CD4-positive, alpha-beta T cell treated with Interleukin-10 for 1 hour (primary cell): ENCODE data around the gene H6PD.

ENCODE experiments used
- DNase-seq: peaks from one replicate; pipeline ENCODE4 v3.0.0-alpha.2; 2020

H6PD gene

DNA sequence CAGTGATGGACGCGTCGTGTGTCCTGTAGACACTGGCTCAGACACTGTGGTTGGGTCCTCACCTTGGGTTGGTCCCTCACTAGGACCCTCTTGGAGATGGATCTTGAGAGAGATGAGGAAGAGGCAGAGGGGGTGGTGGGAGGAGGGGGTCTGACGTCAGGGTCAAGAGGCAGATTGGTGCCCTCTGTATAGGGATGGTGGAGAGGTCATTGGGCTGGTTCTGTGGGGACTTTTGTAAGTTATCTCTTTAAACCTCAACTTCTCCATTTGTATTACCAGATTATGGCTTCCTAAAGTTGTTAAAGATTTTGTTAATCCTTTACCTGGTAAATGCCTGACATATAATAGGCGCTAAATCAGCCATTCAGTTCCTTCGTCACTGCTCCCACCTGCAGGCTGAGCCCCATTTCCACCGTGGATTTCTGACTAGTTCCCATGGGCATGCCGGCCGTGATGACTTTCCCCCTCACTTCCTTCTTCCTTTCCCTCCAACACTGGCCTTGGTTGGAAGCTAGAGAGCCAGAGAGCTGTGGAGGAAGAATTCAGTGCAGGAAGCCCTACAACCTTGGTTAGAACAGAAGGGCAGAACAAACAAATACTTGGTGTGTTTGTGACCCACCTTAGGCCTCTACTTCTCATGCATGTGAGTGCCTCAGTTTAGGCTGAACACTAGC, 8.6 kb downstream of the H6PD start:
- DNase-seq, result no peak

DNA sequence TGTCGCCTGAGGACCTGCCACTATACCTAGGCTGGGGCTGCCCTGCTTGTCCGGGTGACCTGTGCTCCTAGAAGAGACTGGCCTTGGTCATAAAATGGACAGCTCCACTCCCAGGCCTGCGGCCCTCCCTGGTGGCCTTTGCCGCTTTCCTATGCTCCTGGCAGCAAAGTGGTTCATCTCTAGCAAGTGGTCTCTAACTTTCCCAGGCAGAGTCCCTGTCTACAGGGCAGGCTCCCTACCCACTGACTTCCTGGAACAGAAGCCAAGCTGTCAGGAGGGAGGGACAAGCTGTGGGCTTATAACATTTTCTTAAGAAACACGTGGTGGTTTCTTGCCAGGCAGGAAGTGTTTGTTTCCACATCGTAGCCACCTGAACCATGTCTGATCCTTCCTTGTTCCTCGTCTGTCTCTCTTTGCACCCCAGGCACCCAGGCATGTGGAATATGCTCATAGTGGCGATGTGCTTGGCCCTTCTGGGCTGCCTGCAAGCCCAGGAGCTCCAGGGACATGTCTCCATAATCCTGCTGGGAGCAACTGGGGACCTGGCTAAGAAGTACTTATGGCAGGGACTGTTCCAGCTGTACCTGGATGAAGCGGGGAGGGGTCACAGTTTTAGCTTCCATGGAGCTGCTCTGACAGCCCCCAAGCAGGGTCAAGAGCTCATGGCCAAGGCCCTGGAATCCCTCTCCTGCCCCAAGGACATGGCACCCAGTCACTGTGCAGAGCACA, 10.1 kb downstream of the H6PD start:
- no peak for DNase-seq

DNA sequence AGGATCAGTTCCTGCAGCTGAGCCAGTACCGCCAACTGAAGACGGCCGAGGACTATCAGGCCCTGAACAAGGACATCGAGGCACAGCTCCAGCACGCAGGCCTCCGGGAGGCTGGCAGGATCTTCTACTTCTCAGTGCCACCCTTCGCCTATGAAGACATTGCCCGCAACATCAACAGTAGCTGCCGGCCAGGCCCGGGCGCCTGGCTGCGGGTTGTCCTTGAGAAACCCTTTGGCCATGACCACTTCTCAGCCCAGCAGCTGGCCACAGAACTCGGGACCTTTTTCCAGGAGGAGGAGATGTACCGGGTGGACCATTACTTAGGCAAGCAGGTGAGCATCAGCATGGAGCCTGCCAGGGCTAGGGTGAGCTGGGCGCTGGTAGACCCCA, 10.7 kb downstream of the H6PD start:
- no peak for DNase-seq

DNA sequence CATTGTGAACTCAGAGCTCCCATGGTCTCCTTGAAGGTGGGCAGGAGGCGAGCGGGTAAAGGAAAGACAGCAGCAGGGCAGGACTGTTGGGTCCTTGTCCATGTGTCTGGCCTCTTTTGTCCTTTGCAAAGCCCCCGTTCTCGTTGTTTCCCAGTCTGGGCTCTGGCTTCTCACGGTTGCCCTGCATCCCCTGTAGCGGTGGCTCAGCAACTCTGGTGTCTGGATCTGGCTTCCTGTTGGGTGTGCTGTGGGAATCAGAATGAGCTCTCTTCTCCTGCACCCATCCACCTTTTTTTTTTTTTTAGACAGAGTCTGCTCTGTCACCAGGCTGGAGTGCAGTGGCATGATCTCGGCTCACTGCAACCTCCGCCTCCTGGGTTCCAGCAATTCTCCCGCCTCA, 11.1 kb downstream of the H6PD start:
- no peak for DNase-seq

DNA sequence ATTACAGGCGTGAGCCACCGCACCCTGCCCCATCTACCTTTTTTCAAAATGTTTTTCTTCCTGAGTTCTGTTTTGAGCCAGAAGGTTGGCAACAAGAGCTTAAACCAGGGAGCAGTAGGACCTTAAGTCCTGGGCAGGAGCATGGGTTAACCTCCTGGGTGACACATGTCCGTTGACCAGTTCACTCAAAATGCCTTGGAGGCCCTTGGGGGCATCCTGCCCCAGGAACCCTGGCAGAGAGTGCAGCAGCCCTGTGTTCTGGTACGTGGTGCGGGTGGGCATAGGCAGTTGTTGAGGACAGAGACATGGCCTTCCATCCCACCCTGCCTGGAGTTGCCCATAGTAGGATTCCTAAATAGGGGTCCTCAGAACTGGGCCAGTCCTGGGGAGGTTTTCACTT, 11.6 kb downstream of the H6PD start:
- no peak for DNase-seq

DNA sequence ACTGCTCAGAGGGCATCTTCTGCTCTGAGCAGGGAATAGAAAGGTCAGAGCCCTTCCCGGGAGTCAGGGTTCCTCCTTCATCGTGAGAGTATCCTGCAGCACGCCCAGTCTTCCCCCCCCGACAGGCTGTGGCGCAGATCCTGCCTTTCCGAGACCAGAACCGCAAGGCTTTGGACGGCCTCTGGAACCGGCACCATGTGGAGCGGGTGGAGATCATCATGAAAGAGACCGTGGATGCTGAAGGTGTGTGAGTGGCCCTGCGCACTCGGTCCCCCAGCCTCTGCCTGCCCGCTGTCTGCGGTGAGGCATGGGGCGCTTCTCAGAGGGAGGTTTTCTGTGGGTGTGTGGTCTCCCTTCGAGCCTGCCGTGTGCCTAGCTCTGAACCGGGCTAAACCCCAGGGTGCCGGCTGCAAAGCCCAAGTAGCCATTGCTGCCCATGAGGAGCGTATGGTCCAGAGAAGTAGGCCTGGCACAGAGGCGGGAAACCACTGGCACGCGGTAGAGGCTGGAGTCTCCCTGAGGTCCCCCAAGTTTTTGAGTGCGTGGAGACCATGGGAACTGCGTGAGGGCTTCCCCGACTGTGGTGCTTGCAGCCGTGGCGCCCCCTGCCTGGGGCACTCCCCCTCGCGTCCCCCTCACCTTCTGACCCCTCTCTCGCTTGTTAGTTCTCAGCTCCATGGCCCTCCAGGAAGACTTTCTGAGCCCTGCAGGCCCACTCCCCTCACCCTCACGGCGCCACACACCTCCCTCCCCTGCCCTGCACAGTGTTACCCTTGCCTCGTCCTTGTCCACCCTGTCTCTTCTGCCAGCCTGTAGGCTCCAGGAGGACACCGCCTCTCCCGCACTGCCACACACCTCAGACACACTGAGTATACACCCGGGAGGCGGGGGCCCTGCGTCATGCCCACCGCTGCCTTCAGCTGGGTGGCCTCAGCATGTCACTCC, 12.5 kb downstream of the H6PD start:
- no peak for DNase-seq

DNA sequence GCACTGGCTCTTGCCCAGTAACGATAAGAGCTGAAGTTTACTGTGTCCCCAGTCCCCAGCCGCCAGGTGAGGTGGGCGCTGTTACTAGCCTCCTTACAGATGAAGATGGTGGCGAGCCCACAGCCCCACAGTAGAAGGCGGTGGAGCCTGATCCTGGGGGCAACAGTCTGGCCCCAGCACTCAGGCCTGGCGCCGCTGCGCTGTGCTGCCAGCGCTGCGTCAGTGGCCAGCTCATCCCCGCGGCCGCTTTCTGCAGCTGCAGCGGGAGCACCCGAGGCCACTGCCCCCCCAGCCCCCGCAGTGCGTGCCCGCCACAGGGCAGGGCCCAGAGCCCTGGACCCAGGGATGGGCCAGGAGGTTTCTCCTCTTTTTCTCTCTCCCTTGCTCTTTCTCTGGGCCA, 13.3 kb downstream of the H6PD start:
- DNase-seq, result no peak

DNA sequence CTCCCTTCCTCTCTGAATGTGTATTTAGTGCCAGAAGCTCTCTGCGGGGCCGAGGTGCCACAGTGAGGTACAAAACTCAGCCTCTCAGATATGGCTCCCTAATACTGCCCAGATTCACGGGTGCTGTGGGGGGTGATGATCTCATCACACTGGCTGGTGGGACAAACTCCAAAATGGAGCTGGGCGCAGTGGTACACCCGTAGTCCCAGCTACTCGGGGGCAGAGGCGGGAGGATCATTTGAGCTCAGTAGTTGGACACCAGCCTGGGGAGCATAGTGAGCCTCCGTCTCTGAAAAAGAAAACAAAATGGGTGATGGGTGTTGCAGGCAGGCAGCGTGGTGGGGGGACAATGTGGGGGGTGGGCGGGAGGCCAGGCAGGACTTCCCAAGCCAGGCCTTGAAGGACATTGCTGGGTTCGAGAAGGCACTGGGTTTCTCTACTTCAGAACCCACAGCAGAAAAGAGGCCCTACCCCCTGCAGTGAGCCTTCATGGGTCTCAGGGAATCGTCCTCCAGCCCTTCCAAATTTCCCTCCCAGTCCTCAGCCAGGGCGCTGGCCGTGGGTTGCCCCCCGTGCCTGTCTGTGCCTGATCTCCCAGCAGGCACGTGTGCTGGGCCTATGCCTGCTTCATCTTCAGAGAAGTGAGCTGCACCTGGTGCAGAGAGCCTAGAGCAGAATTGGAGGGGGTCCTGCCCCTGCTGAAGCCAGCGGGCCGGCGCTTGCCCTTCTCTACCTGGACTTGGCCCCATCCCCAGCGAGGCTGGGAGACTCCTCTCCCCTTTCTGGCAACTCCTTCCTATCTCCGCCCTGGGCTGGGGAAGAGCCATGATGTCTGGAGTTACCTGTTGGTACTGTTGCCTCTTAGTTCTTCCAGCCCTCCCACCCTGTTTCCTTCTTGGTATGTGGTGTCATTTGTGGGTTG, 14.0 kb downstream of the H6PD start:
- DNase-seq, result no peak

DNA sequence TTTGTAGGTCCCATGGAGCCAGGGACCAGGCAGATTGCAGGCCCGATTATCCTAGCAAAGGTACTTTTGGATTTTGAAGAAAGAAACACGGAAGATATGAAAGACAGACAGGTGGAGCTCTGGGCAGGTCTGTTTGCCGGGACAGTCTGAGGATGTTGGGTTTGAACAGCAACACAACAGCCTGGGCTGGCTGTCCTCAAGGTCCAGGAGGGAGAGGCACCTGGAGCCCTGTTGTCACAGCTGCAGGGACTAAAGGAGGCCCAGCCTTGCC, 14.6 kb downstream of the H6PD start:
- DNase-seq, result no peak

DNA sequence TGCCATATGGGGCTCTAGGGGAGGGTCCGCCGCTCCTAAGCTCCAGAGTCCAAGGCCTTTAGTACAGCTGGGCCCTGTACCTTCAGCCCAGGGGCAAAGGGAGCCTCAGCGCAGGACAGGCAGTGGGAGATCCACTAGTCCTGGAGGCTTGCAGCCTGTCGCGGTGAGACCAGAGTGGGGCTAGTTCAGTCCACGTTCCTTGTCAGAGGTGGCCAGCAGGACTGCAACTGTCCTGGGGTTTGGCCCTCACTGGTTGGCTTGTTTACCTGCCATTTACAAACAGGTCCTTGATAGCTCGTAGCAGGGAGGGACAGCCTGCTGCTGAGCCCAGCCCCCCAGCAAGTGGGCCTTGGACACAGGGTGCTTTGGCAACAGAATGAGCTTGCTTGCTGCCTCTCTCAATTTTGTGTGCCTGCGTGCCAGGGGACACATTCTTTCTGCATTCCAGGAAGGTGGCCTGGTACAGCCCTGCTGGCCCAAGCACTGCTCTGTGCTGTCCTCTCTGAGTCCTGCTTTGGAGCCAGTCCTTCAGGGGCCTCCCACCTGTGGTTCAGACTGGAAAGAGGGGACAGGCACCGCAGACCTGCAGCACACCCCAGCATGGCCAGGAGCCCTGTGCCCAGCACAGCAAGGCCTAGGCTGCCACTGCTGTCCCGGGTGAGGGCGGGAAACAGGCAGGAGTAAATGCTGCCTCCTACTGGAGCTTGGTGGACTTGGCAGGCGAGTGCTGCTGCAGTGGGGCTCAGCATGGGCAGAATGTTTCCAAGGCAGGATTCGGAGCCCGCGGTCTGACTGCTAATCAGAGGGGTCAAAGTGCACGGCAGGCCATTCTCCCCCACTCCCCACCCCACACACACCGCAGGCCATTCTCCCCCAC, 15.2 kb downstream of the H6PD start:
- peak; percentile 21 for DNase-seq

DNA sequence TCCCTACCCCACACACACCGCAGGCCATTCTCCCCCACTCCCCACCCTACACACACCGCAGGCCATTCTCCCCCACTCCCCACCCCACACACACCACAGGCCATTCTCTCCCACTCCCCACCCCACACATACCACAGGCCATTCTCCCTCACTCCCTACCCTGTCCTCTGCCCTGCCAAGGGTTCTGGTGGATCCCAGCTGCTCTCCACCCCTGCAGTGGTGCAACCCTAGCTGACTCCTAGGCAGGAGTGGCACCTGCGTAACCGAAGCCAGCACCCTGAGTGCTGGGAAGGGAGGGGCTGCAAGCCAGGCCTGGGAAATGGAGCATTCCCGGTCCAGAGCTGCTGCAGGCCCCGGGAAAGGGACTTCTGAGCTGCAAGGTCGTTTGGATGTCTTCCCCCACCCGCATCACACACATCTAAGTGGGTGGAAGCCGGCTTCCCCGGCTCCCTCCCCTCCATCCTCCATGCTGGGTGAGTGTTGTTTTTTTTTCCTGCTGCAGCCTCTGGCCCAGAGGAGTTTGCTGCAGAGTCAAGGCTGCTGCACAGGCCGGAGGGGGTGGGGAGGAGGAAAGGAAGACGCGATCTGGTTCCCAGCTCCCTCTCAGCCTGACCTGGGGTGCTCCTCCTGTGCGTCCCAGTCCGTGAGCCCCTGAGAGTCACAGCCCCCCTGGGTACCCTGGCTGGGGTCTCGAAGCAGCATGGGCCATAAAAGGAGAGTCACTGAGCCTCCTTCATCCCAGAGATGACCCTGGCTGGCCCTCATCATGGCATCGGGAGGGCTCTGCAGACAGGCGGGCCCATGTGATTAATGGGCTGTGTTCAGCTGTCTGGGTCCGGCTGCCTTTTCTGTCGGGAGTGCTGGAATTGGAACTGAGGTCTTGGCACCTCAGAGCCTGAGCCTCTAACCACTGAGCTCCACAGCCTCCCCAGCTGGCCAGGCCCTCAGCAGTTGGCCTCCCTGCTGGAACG, 16.1 kb downstream of the H6PD start:
- no peak for DNase-seq

DNA sequence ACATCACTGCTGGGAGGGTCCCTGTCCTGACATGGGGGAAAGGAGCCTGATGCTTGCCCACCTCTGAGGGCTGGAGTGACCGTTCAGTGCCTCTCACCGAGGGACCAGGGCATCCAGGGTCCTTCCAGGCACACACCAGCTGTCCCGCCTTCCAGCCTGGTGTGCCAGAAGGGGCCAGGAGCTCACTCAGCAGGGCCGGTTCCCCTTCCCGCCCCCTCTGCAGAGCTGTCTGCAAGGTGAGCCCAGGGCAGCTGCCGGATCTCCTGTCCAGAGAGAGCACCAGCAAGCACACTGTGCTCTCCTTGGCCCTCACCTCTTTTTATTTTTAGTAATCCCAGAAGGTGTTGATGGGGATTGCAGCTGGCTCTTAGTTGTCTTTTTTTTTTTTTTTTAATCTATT, 16.9 kb downstream of the H6PD start:
- DNase-seq, result no peak

DNA sequence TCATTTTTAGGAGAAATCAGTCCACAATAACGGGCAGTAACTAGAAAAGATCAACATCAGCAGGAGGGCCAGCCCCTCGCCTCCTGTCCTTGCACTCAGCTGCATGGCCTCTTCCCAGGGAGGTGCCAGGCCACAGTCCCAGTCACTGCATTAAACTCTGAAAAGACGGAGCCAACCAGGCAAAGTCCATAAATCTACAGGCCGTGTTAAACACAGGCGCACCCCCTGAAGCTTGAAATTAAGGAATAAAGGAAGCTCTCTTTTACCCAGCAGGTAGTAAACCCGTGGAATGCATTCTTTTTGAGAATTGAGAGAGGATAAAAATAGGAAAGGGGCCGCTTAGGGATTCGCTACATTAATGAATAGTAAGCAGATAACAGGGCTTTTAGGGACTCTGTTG, 18.4 kb downstream of the H6PD start:
- DNase-seq, result no peak

DNA sequence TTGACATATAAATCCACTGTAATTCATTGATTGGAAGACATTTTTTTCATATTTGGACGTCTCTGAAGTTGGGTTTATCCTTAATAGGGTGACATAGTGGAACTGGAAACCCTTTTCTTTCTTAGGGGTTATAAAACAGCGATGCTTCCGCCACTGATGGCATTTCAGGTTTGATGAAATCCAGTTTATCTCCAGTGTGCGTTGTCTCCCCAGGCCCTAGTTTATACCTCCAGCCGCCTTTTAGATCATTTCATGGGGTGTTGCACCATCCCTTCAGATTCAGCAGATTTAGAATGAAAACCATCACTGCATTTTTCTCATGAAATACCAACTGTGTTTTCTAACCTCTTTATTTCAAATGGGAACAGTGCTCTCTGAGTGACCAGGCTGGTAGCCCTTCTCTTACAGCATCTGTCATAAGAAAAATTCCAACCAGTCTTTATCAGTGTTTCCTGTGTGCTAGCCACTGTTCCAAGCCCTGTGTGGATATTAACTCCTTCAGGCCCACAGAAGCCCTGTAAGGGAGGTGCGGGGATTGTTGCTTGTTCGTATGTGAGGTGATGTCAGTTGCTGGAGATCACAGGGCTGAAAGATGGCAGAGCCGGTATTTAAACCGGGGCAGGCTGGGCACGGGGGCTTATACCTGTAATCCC, 19.0 kb downstream of the H6PD start:
- no peak for DNase-seq

DNA sequence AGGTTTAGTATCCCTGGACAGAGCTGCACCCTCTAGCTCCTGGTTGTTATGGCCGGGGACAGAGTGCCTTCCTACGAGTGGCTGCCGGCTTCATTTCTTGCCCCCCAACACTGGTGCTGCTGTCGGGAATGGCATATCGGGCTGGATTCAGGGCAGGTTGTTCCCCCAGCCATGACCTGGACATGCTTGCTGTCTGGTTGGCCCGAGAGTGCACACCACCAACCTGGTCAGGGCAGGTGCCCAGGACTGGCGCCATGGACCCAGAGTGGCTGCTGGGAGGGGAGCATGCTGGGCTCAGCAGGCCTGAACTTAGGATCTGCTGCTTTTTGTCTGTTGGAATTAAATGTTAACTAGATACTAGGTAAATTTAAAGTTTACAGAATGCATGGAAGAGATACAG, 21.8 kb downstream of the H6PD start:
- no peak for DNase-seq

DNA sequence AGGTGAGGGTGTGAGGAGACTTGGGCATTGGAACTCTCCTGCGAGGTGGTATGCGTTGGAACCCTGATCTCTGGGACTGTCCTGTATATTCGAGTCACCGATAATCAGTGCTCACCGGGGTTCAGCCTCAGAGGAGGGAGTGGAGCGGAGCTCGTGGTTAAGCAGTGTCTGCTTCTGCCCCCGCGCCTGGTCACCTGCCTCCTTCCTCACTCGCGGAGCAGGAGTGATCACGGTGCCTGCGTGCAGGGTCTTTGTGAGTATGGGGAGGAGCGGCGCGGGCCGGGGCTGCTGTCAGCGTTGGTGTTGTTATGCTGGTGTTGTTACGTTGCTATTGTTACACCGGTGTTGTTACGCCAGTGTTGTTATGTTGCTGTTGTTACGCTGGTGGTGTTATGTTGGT, 23.3 kb downstream of the H6PD start:
- DNase-seq, result no peak

DNA sequence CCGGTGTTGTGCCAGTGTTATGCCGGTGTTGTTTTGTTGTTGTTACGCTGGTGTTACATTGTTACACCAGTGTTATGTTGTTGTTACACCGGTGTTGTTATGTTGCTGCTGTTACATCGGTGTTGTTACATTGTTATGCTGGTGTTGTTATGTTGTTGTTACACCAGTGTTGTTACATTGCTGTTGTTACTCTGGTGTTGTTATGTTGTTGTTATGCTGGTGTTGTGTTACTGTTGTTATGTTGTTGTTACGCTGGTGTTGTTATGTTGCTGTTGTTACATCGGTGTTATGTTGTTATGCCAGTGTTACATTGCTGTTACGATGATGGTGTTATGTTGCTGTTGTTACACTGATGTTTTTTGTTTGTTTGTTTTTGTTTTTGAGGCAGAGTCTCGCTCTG, 24.1 kb downstream of the H6PD start:
- no peak for DNase-seq

DNA sequence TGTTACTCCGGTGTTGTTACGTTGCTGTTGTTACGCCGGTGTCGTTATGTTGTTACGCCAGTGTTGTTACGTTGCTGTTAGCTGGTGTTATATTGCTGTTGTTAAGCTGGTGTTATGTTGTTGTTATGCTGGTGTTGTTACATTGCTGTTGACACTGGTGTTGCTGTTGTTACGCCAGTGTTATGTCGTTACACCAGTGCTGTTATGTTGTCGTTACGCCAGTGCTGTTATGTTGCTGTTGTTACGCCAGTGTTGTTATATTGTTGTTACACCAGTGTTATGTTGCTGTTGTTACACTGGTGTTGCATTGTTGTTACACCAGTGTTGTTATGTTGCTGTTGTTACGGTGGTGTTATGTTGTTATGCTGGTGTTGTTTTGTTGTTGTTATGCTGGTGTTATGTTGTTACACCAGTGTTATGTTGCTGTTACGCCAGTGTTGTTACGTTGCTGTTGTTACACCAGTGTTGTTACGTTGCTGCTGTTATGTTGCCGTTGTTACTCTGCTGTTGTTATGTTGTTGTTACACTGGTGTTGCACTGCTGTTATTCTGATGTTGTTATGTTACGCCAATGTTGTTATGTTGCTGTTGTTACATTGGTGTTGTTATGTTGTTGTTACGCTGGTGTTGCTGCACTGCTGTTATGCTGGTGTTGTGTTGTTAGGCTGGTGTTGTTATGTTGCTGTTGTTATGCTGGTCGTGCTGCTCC, 25.6 kb downstream of the H6PD start:
- DNase-seq, result no peak

DNA sequence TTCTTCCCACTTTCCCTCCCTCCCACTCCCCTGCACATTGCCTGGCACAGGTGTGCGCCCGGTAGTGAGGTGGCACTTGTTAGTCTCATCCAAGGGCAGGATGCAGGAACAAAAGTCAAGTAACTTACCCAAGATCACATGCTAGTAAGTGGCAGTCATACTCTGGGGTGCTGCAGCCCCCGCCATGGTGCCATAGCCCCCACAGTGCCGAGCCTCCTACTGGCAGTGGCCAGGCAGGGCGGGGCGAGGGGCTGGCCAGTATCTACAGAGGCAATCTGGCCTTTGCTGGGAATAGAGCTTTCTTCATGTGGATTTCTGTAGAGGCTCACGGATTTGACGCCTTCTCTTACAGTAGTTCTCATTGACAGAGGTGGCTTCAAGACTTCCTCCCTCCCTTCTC, 26.9 kb downstream of the H6PD start:
- DNase-seq, result no peak
